ENCODE data around the gene SYAP1. TPM values are rescaled to one million over a fixed set of nuclear protein-coding genes. Genes with fewer than 3 reads are reported as not detected.

Gene SYAP1
- total and polyA plus RNA-seq, 2 of the 8 experiments (the other 6 are each of a cell fraction or from before 2014, with no cell fraction given), result 2.9 to 20.3 TPM

DNA sequence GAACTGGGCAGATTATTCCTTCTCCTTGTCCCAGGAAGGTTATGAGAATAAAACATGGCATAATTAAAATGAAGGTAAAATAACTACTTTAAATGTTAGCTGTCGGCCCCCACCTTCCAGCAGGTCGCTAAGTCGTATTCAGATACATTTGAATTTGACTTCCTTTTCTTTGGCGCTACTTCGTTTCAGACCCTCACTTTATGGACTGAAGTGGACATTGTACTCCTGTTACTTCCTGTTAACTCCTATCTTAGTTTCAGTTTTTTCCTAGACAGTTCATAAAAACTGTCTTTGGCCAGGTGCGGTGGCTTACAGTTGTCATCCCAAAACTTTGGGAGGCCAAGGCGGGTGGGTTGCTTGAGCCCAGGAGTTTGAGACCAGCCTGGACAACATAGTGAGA, 5.7 kb downstream of the SYAP1 start:
- Histone ChIP-seq H3K79me2 (ENCODE audit: control insufficient read depth in 1 of 2, insufficient read depth in 2 of 2, low read length in 2 of 2) (peaks cover 3 to 62% of the 10 kb centered on the region in 2 experiments; a peak in 3 of 4 replicates), H2BK15ac (ENCODE audit: low read length) (no peak overlapping the region)
- 96% methylated on average over 7 of the region's 7 CpGs; no CpG with 5 or more reads in 1 of the 2 experiments for WGBS, 2 experiments (ENCODE audit: extremely low coverage in 1 of 2, insufficient coverage in 1 of 2, insufficient read length in 1 of 2, insufficient replicate concordance in 2 of 2, low coverage in 1 of 2, low lambda C conversion rate in 2 of 2, missing lambda C conversion rate in 1 of 2)
- TF ChIP-seq TCF12 (IDR thresholded peaks at IDR 0.05; ENCODE audit: low read depth, low read length) (no peak), SP4 (IDR thresholded peaks at IDR 0.05; ENCODE audit: low read length) (no peak), CHD1 (IDR thresholded peaks at IDR 0.05; ENCODE audit: low read depth, low read length) (no peak), ASH2L (IDR thresholded peaks at IDR 0.05; ENCODE audit: low read length) (no peak), CEBPB (IDR thresholded peaks at IDR 0.05; ENCODE audit: low read depth, low read length) (no peak)

More for the DNA sequence above, 5.7 kb downstream of the SYAP1 start:
- H3K27ac ChIP-seq (ENCODE audit: low read depth, low read length), result no peak overlapping the region
- ChIA-PET CTCF (ENCODE audit: partially characterized antibody) (no interaction called here), POLR2A (ENCODE audit: partially characterized antibody) (no interaction called here)
- no peak overlapping the region for H2BK5ac ChIP-seq (ENCODE audit: low read depth, low read length)
- H3K79me1 ChIP-seq (ENCODE audit: low read depth, low read length), result peaks cover 3% of the 10 kb centered on the region; the same call in 1 of the 2 replicates
- no peak overlapping the region for H4K5ac ChIP-seq (ENCODE audit: insufficient read length, low read depth, low read length)
- no peak overlapping the region for H3K9ac ChIP-seq (replicated peaks in 1 of 4; ENCODE audit: extremely low read depth in 1 of 4, low read depth in 3 of 4, low read length in 3 of 4)
- no peak overlapping the region for H4K8ac ChIP-seq (ENCODE audit: extremely low read depth, insufficient read depth, low read length)
- no peak overlapping the region for H2AK5ac ChIP-seq (ENCODE audit: low read depth, low read length)
- H3K14ac ChIP-seq (ENCODE audit: insufficient read length), result no peak overlapping the region
- DNase-seq (ENCODE audit: low read depth in 1 of 2, low spot score in 2 of 2) (no peak), FAIRE-seq (no peak)
- no peaks in the 10 kb centered on the region for H3K23me2 ChIP-seq (ENCODE audit: low read depth, low read length)
- peaks cover 0 to 5% (median 1%) of the 10 kb centered on the region in 4 experiments; a peak in 2 of 8 replicates for H3K36me3 ChIP-seq (ENCODE audit: control insufficient read depth in 2 of 4, insufficient read depth in 4 of 4, low read length in 3 of 4)
- H3K4me2 ChIP-seq (ENCODE audit: insufficient read depth in 1 of 2, low read depth in 2 of 2, low read length in 2 of 2), result no peak overlapping the region
- H2BK120ac ChIP-seq (replicated peaks; ENCODE audit: low read depth, low read length), result no peak overlapping the region
- H4K91ac ChIP-seq (replicated peaks; ENCODE audit: insufficient read length, low read length), result no peak overlapping the region
- H3K4me3 ChIP-seq (ENCODE audit: extremely low read depth in 1 of 4, insufficient read depth in 2 of 4, low read depth in 3 of 4, low read length in 4 of 4), result no peak overlapping the region
- H4K20me1 ChIP-seq (replicated peaks in 1 of 2; ENCODE audit: control insufficient read depth in 1 of 2, insufficient read depth in 2 of 2, low read length in 2 of 2), result peaks cover 1 to 2% of the 10 kb centered on the region in 2 experiments
- no peaks in the 10 kb centered on the region for H3K9me3 ChIP-seq (ENCODE audit: insufficient read depth in 2 of 2, low read depth in 1 of 2, low read length in 1 of 2)
- no peak overlapping the region for H3K4ac ChIP-seq (replicated peaks; ENCODE audit: insufficient read length, low read depth, low read length)
- H2BK20ac ChIP-seq (ENCODE audit: low read length), result no peak overlapping the region
- H3K27me3 ChIP-seq (replicated peaks in 1 of 4; ENCODE audit: control insufficient read depth in 3 of 4, extremely low read depth in 1 of 4, insufficient read depth in 3 of 4, low read length in 3 of 4), result no peaks in the 10 kb centered on the region
- H3K4me1 ChIP-seq (replicated peaks in 1 of 4; ENCODE audit: control insufficient read depth in 3 of 4, insufficient read depth in 4 of 4, low read length in 3 of 4), result no peaks in the 10 kb centered on the region
- no peak overlapping the region for H3K18ac ChIP-seq (ENCODE audit: extremely low read depth, low read length)
- no peak overlapping the region for H2AFZ ChIP-seq (ENCODE audit: low read length)
- H3K23ac ChIP-seq (ENCODE audit: insufficient read length), result no peak overlapping the region
- no peak overlapping the region for H2BK12ac ChIP-seq (ENCODE audit: low read depth, low read length)
- H3K56ac ChIP-seq (replicated peaks; ENCODE audit: insufficient read length, low read depth, low read length), result no peak overlapping the region
